Progenitor cell of endocrine pancreas (in vitro differentiated cells): ENCODE results near the gene DCLRE1C. TPM values are rescaled to one million over a fixed set of nuclear protein-coding genes. Genes with fewer than 3 reads are reported as not detected.
"Not testable (repeated sequence)": the region's sequence is repeated elsewhere in the genome, so short reads cannot be mapped to it uniquely, and the experiment has no call there.

ENCODE experiments used
- DNase-seq: peaks from one replicate; pipeline ENCODE4 v3.0.0; 2021; ENCODE audit warnings: low spot score; ENCODE audit not compliant: unreplicated experiment
- H3K27ac Mint-ChIP-seq: 2 replicates; pipeline ENCODE4 v1.8.0; 2021; ENCODE audit warnings: mild to moderate bottlenecking, moderate library complexity, mixed read lengths
- H3K27me3 Mint-ChIP-seq: 2 replicates; pipeline ENCODE4 v1.8.0; 2021; ENCODE audit warnings: mixed read lengths
- H3K36me3 Mint-ChIP-seq: 2 replicates; pipeline ENCODE4 v1.8.0; 2022; ENCODE audit warnings: mixed read lengths; ENCODE audit not compliant: insufficient read depth
- H3K4me1 Mint-ChIP-seq: 2 replicates; pipeline ENCODE4 v1.8.0; 2021; ENCODE audit warnings: low read depth, mixed read lengths
- H3K4me3 Mint-ChIP-seq: 2 replicates; pipeline ENCODE4 v1.8.0; 2021; ENCODE audit warnings: low read depth, mild to moderate bottlenecking, moderate library complexity, mixed read lengths
- H3K9me3 Mint-ChIP-seq: 2 replicates; pipeline ENCODE4 v1.8.0; 2021; ENCODE audit warnings: low read depth, mixed read lengths
- total RNA-seq: library from RNA; stranded (reverse); gene quantifications from 2 replicates; pipeline ENCODE4 v1.2.1, GENCODE V29; 2021
- TF ChIP-seq, protein P1 (sequence below): fragments of 200-600 bp; sonication (generic); IDR thresholded peaks from one replicate; pipeline ENCODE4 v1.5.0; 2021; ENCODE audit warnings: antibody characterized with exemption, mild to moderate bottlenecking; ENCODE audit not compliant: unreplicated experiment

The DCLRE1C gene
- total RNA-seq, 1 donor from 2014 or later = 13.5 TPM

DNA sequence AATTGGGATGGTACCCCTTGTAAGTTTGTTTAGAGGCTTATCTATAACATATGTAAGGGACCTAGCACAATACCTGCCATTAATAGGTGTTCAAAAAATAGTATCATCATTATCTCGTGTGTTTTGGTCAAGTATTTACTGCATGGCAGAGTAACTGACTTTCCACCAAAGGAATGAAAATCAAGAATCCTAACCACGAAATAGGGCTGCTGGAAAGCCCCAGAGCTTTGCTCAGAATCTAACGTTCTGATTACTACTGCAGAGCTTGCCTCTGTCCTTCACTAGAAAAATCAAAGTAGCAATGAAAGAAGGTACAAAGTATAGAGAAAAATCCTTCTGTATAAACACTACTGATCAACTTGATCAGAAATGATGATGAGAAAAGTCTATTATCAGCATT lies 34.9 kb downstream of the DCLRE1C start:
- Mint-ChIP-seq H3K36me3 (peaks cover 77% of the 10 kb centered on the region), H3K4me1 (no peaks in the 10 kb centered on the region), H3K27ac (no peak overlapping the region), H3K27me3 (no peaks in the 10 kb centered on the region), H3K4me3 (no peak overlapping the region), H3K9me3 (peaks cover 30% of the 10 kb centered on the region)
- no peak for DNase-seq
- TF ChIP-seq, protein P1, sequence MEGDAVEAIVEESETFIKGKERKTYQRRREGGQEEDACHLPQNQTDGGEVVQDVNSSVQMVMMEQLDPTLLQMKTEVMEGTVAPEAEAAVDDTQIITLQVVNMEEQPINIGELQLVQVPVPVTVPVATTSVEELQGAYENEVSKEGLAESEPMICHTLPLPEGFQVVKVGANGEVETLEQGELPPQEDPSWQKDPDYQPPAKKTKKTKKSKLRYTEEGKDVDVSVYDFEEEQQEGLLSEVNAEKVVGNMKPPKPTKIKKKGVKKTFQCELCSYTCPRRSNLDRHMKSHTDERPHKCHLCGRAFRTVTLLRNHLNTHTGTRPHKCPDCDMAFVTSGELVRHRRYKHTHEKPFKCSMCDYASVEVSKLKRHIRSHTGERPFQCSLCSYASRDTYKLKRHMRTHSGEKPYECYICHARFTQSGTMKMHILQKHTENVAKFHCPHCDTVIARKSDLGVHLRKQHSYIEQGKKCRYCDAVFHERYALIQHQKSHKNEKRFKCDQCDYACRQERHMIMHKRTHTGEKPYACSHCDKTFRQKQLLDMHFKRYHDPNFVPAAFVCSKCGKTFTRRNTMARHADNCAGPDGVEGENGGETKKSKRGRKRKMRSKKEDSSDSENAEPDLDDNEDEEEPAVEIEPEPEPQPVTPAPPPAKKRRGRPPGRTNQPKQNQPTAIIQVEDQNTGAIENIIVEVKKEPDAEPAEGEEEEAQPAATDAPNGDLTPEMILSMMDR = no peak

DNA sequence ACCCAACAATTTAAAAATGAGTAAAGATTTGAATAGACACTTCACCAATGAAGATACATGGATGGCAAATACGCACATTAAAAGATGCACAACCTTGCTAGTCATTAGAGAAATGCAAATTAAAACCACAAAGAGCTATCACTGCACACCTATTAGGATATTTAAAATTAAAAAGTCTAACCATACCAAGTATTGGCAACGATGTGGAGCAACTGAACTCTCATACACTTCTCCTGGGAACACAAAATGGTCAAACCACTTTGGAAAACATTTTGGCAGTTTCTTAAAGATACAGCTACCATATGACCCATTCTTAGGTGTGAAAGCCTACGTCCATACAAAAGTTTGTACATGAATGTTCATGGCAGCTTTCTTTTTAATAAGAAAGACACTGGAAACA lies 36.1 kb downstream of the DCLRE1C start:
- DNase-seq = no peak
- Mint-ChIP-seq H3K36me3 (peaks cover 87% of the 10 kb centered on the region), H3K27ac (no peak overlapping the region), H3K4me3 (no peak overlapping the region), H3K9me3 (peaks cover 40% of the 10 kb centered on the region), H3K4me1 (no peaks in the 10 kb centered on the region), H3K27me3 (no peaks in the 10 kb centered on the region)
- TF ChIP-seq, protein P1 = no peak

DNA sequence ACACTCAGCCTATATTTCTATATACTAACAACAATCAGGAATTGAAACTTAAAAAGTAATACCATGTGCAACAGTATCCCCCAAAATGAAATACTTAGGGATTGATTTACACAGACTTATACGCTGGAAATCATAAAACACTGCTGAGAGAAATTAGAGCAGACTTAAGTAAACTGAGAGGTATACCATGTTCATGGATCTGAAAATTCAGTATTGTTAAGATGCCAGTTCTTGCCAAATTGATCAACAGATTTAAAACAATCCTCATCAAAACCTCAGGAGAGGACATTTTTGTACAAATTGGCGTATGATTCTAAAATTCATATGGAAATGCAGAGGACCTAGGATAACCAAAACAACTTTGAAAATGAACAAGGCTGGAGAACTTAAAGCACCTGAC lies 37.3 kb downstream of the DCLRE1C start:
- H3K4me1 Mint-ChIP-seq = no peaks in the 10 kb centered on the region
- peaks cover 88% of the 10 kb centered on the region for H3K36me3 Mint-ChIP-seq
- TF ChIP-seq, protein P1 = no peak
- DNase-seq = no peak
- no peaks in the 10 kb centered on the region for H3K27me3 Mint-ChIP-seq
- H3K4me3 Mint-ChIP-seq = no peak overlapping the region
- H3K27ac Mint-ChIP-seq = no peak overlapping the region
- peaks cover 40% of the 10 kb centered on the region for H3K9me3 Mint-ChIP-seq

DNA sequence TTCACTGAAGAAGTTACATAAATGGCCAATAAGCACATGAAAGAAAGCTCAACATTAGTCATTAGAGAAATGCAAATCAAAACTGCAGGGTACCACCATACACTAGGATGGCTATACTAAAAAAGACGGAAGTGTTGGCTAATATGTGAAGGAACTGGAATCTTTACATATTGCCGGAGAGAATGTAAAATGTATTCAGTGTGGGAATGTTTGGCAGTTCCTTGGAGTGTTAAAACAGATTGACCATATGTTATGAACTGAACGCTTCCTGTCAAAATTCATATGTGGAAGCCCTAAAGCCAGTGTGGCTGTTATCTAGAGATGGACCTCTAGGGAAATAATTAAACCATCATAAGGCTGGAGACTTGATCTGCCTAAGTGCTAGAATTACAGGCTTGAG lies 42.1 kb downstream of the DCLRE1C start:
- Mint-ChIP-seq H3K27me3 (no peaks in the 10 kb centered on the region), H3K27ac (no peak overlapping the region), H3K4me1 (no peaks in the 10 kb centered on the region), H3K36me3 (peaks cover 89% of the 10 kb centered on the region), H3K9me3 (peaks cover 41% of the 10 kb centered on the region), H3K4me3 (no peak overlapping the region)
- TF ChIP-seq, protein P1 = no peak
- no peak for DNase-seq

DNA sequence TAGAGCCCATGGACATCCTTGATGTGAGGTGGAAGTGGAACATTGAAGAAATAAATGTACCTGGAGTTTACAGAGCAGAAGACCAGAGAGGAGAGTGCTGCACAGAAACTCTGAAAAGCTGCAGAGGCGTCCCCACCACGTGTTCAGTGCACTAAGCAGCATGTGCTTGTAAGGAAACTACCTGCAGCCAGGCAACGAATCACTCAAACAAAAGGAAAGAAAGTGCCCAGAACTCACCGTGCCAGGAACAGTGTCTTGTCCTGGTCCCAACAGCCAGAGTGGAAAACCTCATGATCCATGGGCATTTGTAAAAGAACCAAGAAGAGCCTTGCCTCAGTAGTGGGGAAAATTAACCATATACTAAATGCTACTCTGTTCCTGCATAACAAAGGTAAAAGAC lies 42.9 kb downstream of the DCLRE1C start:
- no peak for DNase-seq
- Mint-ChIP-seq H3K36me3 (peaks cover 83% of the 10 kb centered on the region), H3K4me1 (no peaks in the 10 kb centered on the region), H3K4me3 (no peak overlapping the region), H3K27ac (peak overlapping the region; percentile 40), H3K9me3 (peaks cover 35% of the 10 kb centered on the region), H3K27me3 (no peaks in the 10 kb centered on the region)
- TF ChIP-seq, protein P1 = no peak

DNA sequence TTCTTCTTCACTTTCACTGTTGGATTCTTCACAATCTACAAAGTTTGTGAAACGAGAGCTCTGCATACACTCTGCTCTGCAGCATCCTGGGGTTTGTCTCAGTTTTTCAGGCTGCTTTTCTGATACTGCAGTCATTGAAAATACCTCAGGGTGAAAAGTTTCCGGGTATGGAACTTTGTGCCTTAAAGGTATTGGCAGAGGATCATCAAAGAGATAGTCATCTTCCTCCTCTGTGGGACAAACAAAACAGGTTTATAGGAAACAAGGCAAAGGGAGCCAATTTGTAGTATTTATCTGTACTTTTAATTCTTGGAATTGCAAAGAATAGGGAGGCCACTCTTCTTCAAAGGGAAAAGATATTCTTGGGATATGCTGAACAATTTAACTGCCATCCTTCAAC lies 44.8 kb downstream of the DCLRE1C start:
- H3K27me3 Mint-ChIP-seq = no peaks in the 10 kb centered on the region
- peaks cover 22% of the 10 kb centered on the region for H3K9me3 Mint-ChIP-seq
- H3K4me3 Mint-ChIP-seq = no peak overlapping the region
- H3K27ac Mint-ChIP-seq = no peak overlapping the region
- H3K36me3 Mint-ChIP-seq = peaks cover 72% of the 10 kb centered on the region
- TF ChIP-seq, protein P1 = no peak
- no peak for DNase-seq
- H3K4me1 Mint-ChIP-seq = no peaks in the 10 kb centered on the region

DNA sequence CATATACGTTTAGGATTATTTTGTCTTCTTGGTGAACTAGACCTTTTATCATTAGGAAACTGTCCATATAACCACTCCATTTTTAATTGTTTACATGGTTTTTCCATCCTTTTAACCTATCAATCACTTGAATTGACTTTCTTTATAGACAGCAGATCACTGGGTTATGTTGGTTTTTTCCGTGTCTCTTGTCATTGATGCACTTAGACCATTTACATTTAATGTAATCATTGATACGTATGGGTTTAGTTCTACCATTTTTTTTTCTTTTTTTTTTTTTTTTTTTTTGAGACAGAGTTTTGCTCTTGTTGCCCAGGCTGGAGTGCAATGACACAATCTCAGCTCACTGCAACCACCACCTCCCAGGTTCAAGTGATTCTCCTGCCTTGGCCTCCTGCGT lies 46.3 kb downstream of the DCLRE1C start:
- Mint-ChIP-seq H3K36me3 (peaks cover 57% of the 10 kb centered on the region), H3K9me3 (peaks cover 11% of the 10 kb centered on the region)
- H3K4me1 Mint-ChIP-seq, H3K27me3 Mint-ChIP-seq, DNase-seq, H3K4me3 Mint-ChIP-seq, H3K27ac Mint-ChIP-seq: not testable (repeated sequence)
